Measurements from ENCODE around the gene USP25.

Gene USP25

GRCh38 chr21:15839601-15840000 lies 109.8 kb downstream of the USP25 start:
- no peak for FAIRE-seq

DNA sequence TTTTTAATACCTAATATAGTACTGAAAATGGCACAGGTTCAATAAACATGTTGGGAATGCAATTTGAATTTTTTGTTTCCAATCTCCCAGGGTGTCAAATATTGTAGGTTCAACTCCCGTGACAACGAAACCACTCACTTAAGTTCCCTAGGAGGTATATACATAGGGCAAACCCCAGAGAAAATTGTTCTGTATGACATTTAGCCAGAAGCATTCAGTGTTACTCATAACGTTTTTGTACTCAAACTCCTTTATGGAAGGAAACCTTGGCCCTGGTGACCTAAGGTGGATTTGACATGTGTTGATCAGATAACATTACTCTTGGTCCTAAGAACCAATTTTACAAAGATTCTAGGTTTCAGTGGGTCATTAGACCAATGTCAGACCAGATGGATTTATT lies 110.6 kb downstream of the USP25 start:
- DNase-seq (ENCODE audit: insufficient read length, low spot score): no peak
- FAIRE-seq: no peak
- TF ChIP-seq CTCF (IDR thresholded peaks at IDR 0.05; ENCODE audit: insufficient read depth, missing control alignments): no peak

More at GRCh38 chr21:15839601-15840000, 109.8 kb downstream of the USP25 start:
- no peak for DNase-seq (ENCODE audit: insufficient read length, low spot score)
- TF ChIP-seq CTCF (IDR thresholded peaks at IDR 0.05; ENCODE audit: insufficient read depth, missing control alignments): no peak

- TF ChIP-seq CTCF (IDR thresholded peaks at IDR 0.05; ENCODE audit: insufficient read depth, missing control alignments): no peak
- FAIRE-seq: no peak
- DNase-seq (ENCODE audit: insufficient read length, low spot score): no peak
Measured at GRCh38 chr21:15841856-15842564, 112.2 kb downstream of the USP25 start.

DNA sequence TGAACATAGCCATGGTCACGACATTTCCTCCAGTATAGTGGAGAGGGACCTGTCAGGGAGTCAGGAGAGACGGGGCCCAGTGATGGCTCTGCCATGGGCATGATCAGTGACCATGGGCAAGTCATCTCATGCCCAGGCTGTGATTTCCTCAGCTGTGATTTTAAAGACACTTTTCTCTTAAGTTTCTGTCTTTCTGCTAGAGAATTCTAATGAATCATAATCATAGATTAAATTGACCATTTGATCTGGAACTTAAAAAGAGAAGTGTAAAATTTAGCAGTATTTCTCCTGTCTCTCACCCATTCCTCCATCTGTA lies 112.7 kb downstream of the USP25 start:
- DNase-seq (ENCODE audit: insufficient read length, low spot score): no peak
- no peak for FAIRE-seq
- no peak for TF ChIP-seq CTCF (IDR thresholded peaks at IDR 0.05; ENCODE audit: insufficient read depth, missing control alignments)

- DNase-seq (ENCODE audit: insufficient read length, low spot score): no peak
- FAIRE-seq: no peak
- no peak for TF ChIP-seq CTCF (IDR thresholded peaks at IDR 0.05; ENCODE audit: insufficient read depth, missing control alignments)
Measured at GRCh38 chr21:15843766-15844165, 114.0 kb downstream of the USP25 start.

GRCh38 chr21:15848634-15849560 lies 119.1 kb downstream of the USP25 start:
- TF ChIP-seq CTCF (IDR thresholded peaks at IDR 0.05; ENCODE audit: insufficient read depth, missing control alignments): no peak
- FAIRE-seq (no peak), DNase-seq (ENCODE audit: insufficient read length, low spot score) (no peak)

GRCh38 chr21:15849927-15850326 lies 120.1 kb downstream of the USP25 start:
- no peak for TF ChIP-seq CTCF (IDR thresholded peaks at IDR 0.05; ENCODE audit: insufficient read depth, missing control alignments)
- no peak for FAIRE-seq
- no peak for DNase-seq (ENCODE audit: insufficient read length, low spot score)
